Measurements from ENCODE around the gene PDK4.

Gene PDK4

DNA sequence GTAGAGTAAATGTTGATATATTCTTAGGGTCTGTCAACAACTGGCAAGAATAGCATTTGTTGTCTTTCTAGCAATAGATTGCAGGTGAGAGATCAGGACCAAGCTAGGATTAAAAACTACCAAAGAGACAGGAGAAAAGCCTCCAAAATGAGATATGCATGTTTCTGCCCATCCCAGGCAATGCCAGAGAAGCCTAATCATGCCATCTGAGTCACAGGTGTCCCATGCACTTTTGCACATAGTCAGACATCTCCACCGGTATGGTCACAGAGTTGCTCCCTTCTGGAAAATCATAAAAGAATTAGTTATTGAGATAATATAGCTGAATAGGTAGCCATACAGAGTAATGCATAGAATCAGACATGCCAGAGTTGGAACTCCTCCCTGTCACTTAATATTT is 50.6 kb downstream of the PDK4 start:
- Histone ChIP-seq H3K36me3 (replicated peaks; ENCODE audit: low read depth, low read length) (no peaks in the 10 kb centered on the region), H3K79me2 (ENCODE audit: low read length) (no peaks in the 10 kb centered on the region), H3K27me3 (ENCODE audit: low read depth, low read length) (peaks cover 1% of the 10 kb centered on the region), H3K4me2 (ENCODE audit: low read length) (no peak overlapping the region), H3K4me1 (ENCODE audit: low read length) (peaks cover 9% of the 10 kb centered on the region), H2AFZ (ENCODE audit: low read depth, low read length) (no peak overlapping the region), H3K4me3 (ENCODE audit: low read length) (no peak overlapping the region), H3K9ac (ENCODE audit: low read length) (no peak overlapping the region), H3K9me3 (ENCODE audit: insufficient read depth, low read length) (no peaks in the 10 kb centered on the region), H4K20me1 (ENCODE audit: insufficient read depth, low read length) (no peaks in the 10 kb centered on the region), H3K27ac (ENCODE audit: low read length) (no peak overlapping the region)
- TF ChIP-seq CTCF (IDR thresholded peaks at IDR 0.05; ENCODE audit: low read depth, low read length) (no peak), EZH2phosphoT487 (IDR thresholded peaks at IDR 0.05; ENCODE audit: low read depth) (no peak)

DNA sequence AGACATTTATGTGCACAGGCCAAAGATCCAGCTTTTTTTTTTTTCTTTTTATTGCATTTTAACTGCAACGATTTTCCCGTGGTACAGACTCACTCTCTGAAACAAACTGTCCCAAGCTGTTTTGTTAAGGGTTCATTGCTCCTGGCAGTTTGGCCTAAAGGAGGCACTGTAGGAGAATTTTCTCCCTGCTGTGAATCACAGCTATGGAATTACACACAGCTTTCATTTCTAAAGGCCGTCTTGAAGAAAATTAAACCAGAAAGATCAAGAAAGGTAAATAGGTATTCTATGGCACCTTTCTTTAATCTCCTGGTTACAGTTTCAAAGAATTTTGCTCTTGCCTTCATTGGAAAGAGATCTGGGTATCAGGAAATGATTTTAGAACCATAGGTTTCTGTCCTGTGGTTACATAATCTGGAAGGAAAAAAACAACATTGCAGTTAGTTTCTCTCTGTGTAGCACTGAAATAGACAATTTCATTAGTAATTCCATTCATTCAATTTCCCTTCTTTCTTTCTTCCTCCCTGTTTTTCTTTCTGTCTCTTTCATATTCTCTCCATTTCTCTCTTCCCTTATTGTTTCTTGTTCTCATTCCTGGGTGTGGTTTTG is 51.2 kb downstream of the PDK4 start:
- Histone ChIP-seq H3K9me3 (ENCODE audit: insufficient read depth, low read length) (no peaks in the 10 kb centered on the region), H3K4me1 (ENCODE audit: low read length) (peaks cover 9% of the 10 kb centered on the region), H3K9ac (ENCODE audit: low read length) (no peak overlapping the region), H3K79me2 (ENCODE audit: low read length) (no peaks in the 10 kb centered on the region), H2AFZ (ENCODE audit: low read depth, low read length) (no peak overlapping the region), H3K36me3 (replicated peaks; ENCODE audit: low read depth, low read length) (no peaks in the 10 kb centered on the region), H3K27ac (ENCODE audit: low read length) (no peak overlapping the region), H3K4me2 (ENCODE audit: low read length) (0 out of 2 replicates have a peak overlapping the region, but pooled peaks have one; percentile 17), H3K4me3 (ENCODE audit: low read length) (no peak overlapping the region), H4K20me1 (ENCODE audit: insufficient read depth, low read length) (no peaks in the 10 kb centered on the region), H3K27me3 (ENCODE audit: low read depth, low read length) (peaks cover 7% of the 10 kb centered on the region)
- TF ChIP-seq EZH2phosphoT487 (IDR thresholded peaks at IDR 0.05; ENCODE audit: low read depth) (no peak), CTCF (IDR thresholded peaks at IDR 0.05; ENCODE audit: low read depth, low read length) (peak; percentile 36)

GRCh38 chr7:95544171-95544570 is 52.1 kb downstream of the PDK4 start:
- peaks cover 9% of the 10 kb centered on the region for H3K4me1 ChIP-seq (ENCODE audit: low read length)
- no peak overlapping the region for H2AFZ ChIP-seq (ENCODE audit: low read depth, low read length)
- H3K9me3 ChIP-seq (ENCODE audit: insufficient read depth, low read length): no peaks in the 10 kb centered on the region
- TF ChIP-seq EZH2phosphoT487 (IDR thresholded peaks at IDR 0.05; ENCODE audit: low read depth) (no peak), CTCF (IDR thresholded peaks at IDR 0.05; ENCODE audit: low read depth, low read length) (no peak)
- peaks cover 9% of the 10 kb centered on the region for H3K27me3 ChIP-seq (ENCODE audit: low read depth, low read length)
- no peak overlapping the region for H3K4me3 ChIP-seq (ENCODE audit: low read length)
- H3K9ac ChIP-seq (ENCODE audit: low read length): no peak overlapping the region
- no peaks in the 10 kb centered on the region for H4K20me1 ChIP-seq (ENCODE audit: insufficient read depth, low read length)
- H3K36me3 ChIP-seq (replicated peaks; ENCODE audit: low read depth, low read length): no peaks in the 10 kb centered on the region
- no peak overlapping the region for H3K27ac ChIP-seq (ENCODE audit: low read length)
- no peak overlapping the region for H3K4me2 ChIP-seq (ENCODE audit: low read length)
- H3K79me2 ChIP-seq (ENCODE audit: low read length): no peaks in the 10 kb centered on the region

DNA sequence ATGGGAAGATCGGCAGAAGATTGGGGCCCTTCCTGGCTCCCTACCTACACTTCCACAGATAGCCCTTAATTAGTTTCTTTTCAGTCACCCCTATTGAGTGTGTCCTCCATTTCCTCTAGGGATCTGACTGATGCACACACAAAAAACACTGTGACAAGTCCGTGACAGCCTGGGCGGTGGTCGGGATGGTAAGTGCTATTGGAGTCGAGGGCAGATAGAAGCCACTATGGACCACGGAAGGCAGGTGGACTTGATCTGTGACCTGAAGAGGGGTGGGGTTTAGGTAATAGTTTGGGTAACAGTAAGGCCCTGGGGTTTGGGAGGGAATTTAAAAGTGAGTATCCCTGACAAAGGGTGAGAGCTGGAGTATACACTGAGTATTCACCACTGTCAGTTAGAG is 53.0 kb downstream of the PDK4 start:
- Histone ChIP-seq H4K20me1 (ENCODE audit: insufficient read depth, low read length) (no peaks in the 10 kb centered on the region), H3K36me3 (replicated peaks; ENCODE audit: low read depth, low read length) (no peaks in the 10 kb centered on the region), H3K4me1 (ENCODE audit: low read length) (peaks cover 2% of the 10 kb centered on the region; the same call in 1 of the 2 replicates), H2AFZ (ENCODE audit: low read depth, low read length) (no peak overlapping the region), H3K79me2 (ENCODE audit: low read length) (no peaks in the 10 kb centered on the region), H3K27me3 (ENCODE audit: low read depth, low read length) (peaks cover 11% of the 10 kb centered on the region), H3K4me2 (ENCODE audit: low read length) (no peak overlapping the region), H3K9me3 (ENCODE audit: insufficient read depth, low read length) (no peaks in the 10 kb centered on the region), H3K4me3 (ENCODE audit: low read length) (no peak overlapping the region), H3K27ac (ENCODE audit: low read length) (no peak overlapping the region), H3K9ac (ENCODE audit: low read length) (no peak overlapping the region)
- TF ChIP-seq CTCF (IDR thresholded peaks at IDR 0.05; ENCODE audit: low read depth, low read length): no peak
- no peak for TF ChIP-seq EZH2phosphoT487 (IDR thresholded peaks at IDR 0.05; ENCODE audit: low read depth)

All from OCI-LY3 (cell line).